ENCODE measurements around the gene SPARC. TPM values are rescaled to one million over a fixed set of nuclear protein-coding genes. Genes with fewer than 3 reads are reported as not detected.

SPARC gene
- total and polyA plus RNA-seq, 4 donors = 145 to 1,186 (median 918) TPM

DNA sequence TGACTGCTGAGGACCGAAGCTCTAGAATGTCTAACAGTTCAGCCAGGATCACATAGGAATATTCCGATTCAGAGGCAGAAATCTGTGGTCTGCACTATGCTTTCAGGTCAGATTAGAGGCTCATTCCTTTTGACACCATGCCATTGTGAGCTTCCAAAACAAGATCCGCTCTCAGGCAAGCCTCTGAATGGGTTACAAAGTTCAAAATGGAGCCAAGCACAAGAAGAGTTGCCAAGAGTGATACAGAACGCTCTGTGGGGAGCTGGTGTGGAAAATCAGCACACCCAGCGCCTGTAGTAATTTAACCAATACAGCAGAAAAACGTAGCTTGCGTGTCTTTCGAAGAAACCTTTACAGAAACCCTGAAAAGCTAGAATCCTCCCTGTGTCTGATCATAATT, 62.2 kb downstream of the SPARC start:
- Histone ChIP-seq H3K27me3 (ENCODE audit: control insufficient read depth in 3 of 3, insufficient read depth in 3 of 3, low read length in 2 of 3) (no peaks in the 10 kb centered on the region), H3K9ac (ENCODE audit: insufficient read depth in 1 of 2, low read length in 2 of 2) (no peak overlapping the region), H3K27ac (ENCODE audit: low read depth in 1 of 2, low read length in 1 of 2) (no peak overlapping the region), H3K36me3 (ENCODE audit: control insufficient read depth in 4 of 4, insufficient read depth in 4 of 4, low read length in 4 of 4) (no peaks in the 10 kb centered on the region), H3K4me1 (ENCODE audit: control insufficient read depth in 5 of 5, insufficient read depth in 5 of 5, low read length in 5 of 5) (no peaks in the 10 kb centered on the region), H3K9me3 (ENCODE audit: control insufficient read depth in 4 of 4, insufficient read depth in 3 of 4, low read length in 3 of 4) (no peaks in the 10 kb centered on the region), H3K4me3 (no peak overlapping the region)
- TF ChIP-seq CTCF (IDR thresholded peaks at IDR 0.05; ENCODE audit: control extremely low read depth, extremely low read depth) = no peak
- no peak for DNase-seq
- 75 to 84% methylated on average over 8 of the region's 8 CpGs for WGBS, 2 donors
- ATAC-seq (ENCODE audit: insufficient read depth, low FRiP score) = no peak

DNA sequence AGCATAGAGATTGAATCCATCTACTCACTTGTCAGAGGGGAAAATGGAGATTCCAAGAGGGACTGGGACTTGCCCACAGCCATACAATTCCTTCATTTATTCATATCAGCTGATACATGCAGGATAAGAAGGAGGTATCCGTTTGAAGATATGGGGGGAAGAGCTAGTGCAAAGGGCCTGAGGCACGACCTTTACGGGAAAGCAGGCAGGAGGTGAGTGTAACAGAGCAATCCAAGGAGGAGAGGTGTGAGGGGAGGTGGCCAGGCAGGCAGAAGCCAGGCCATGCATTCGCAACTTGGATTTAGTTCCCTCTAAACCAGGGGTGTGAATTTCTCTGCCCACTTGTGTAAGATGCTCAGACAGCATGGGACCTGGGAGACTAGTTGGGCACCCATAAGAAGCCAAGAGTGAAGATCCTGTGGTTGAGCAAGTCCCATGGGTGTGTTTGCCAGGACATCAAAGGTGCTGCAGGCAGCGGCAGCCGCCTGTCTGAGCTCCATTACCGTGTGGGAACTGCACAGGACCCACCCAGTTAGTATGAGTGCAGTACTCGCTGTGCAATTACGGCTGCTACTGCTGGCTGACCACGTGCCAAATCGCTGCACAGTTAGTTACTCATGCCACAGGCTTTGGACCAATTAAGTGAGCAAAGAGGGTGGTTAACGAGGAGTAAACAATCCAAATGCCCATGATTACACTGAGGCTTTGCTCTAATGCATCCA, 64.2 kb downstream of the SPARC start:
- Histone ChIP-seq H3K4me3 (no peak overlapping the region), H3K27me3 (ENCODE audit: control insufficient read depth in 3 of 3, insufficient read depth in 3 of 3, low read length in 2 of 3) (no peaks in the 10 kb centered on the region), H3K36me3 (ENCODE audit: control insufficient read depth in 4 of 4, insufficient read depth in 4 of 4, low read length in 4 of 4) (no peaks in the 10 kb centered on the region), H3K4me1 (ENCODE audit: control insufficient read depth in 5 of 5, insufficient read depth in 5 of 5, low read length in 5 of 5) (no peaks in the 10 kb centered on the region), H3K9ac (ENCODE audit: insufficient read depth in 1 of 2, low read length in 2 of 2) (no peak overlapping the region), H3K9me3 (ENCODE audit: control insufficient read depth in 4 of 4, insufficient read depth in 3 of 4, low read length in 3 of 4) (no peaks in the 10 kb centered on the region), H3K27ac (ENCODE audit: low read depth in 1 of 2, low read length in 1 of 2) (no peak overlapping the region)
- DNase-seq = no peak
- WGBS, 2 donors = 79 to 81% methylated on average over 12 of the region's 12 CpGs
- ATAC-seq (ENCODE audit: insufficient read depth, low FRiP score) = no peak
- TF ChIP-seq CTCF (IDR thresholded peaks at IDR 0.05; ENCODE audit: control extremely low read depth, extremely low read depth) = no peak

GRCh38 chr5:151620461-151620840, 66.3 kb downstream of the SPARC start:
- ATAC-seq (ENCODE audit: insufficient read depth, low FRiP score) = no peak
- no peak overlapping the region for H3K27ac ChIP-seq (ENCODE audit: low read depth in 1 of 2, low read length in 1 of 2)
- no peak overlapping the region for H3K9ac ChIP-seq (ENCODE audit: insufficient read depth in 1 of 2, low read length in 2 of 2)

More at GRCh38 chr5:151620461-151620840, 66.3 kb downstream of the SPARC start:
- Histone ChIP-seq H3K4me1 (ENCODE audit: control insufficient read depth in 5 of 5, insufficient read depth in 5 of 5, low read length in 5 of 5) (no peaks in the 10 kb centered on the region), H3K9me3 (ENCODE audit: control insufficient read depth in 4 of 4, insufficient read depth in 3 of 4, low read length in 3 of 4) (no peaks in the 10 kb centered on the region), H3K36me3 (ENCODE audit: control insufficient read depth in 4 of 4, insufficient read depth in 4 of 4, low read length in 4 of 4) (no peaks in the 10 kb centered on the region), H3K27me3 (ENCODE audit: control insufficient read depth in 3 of 3, insufficient read depth in 3 of 3, low read length in 2 of 3) (peaks cover 0 to 4% (median 0%) of the 10 kb centered on the region in 3 donors), H3K4me3 (no peak overlapping the region)
- DNase-seq = no peak
- no peak for TF ChIP-seq CTCF (IDR thresholded peaks at IDR 0.05; ENCODE audit: control extremely low read depth, extremely low read depth)
- WGBS, 2 donors = 88% methylated on average over 6 of the region's 6 CpGs

All from lung (tissue), 12 donors.